Activated effector memory CD4-positive, alpha-beta T cell treated with anti-CD3 and anti-CD28 coated beads, Interleukin-2, amount 50 U/mL, for 16 hours (primary cell): ENCODE results near the gene PITPNM3.

Source experiments
- DNase-seq: peaks from one replicate; pipeline ENCODE4 v3.0.0-alpha.2; 2020

The PITPNM3 gene

GRCh38 chr17:6458460-6458950, 97.8 kb downstream of the PITPNM3 start:
- no peak for DNase-seq

- DNase-seq = no peak
These were observed 98.5 kb downstream of the PITPNM3 start for GRCh38 chr17:6457688-6458459.

GRCh38 chr17:6456914-6457687, 99.3 kb downstream of the PITPNM3 start:
- DNase-seq = no peak

- no peak for DNase-seq
These were observed 100.0 kb downstream of the PITPNM3 start for GRCh38 chr17:6456321-6456720.

- DNase-seq = peak; percentile 76
These were observed 101.0 kb downstream of the PITPNM3 start for GRCh38 chr17:6455321-6455705.

- no peak for DNase-seq
These were observed 101.6 kb downstream of the PITPNM3 start for GRCh38 chr17:6454495-6455320.

GRCh38 chr17:6453279-6454024, 102.9 kb downstream of the PITPNM3 start:
- DNase-seq = no peak

- no peak for DNase-seq
These were observed 103.7 kb downstream of the PITPNM3 start for GRCh38 chr17:6452471-6453266.

GRCh38 chr17:6450926-6451832, 105.2 kb downstream of the PITPNM3 start:
- no peak for DNase-seq

- DNase-seq = no peak
These were observed 107.0 kb downstream of the PITPNM3 start for GRCh38 chr17:6449307-6449706.

GRCh38 chr17:6448473-6448872, 107.9 kb downstream of the PITPNM3 start:
- no peak for DNase-seq

GRCh38 chr17:6446516-6447100, 109.7 kb downstream of the PITPNM3 start:
- no peak for DNase-seq

GRCh38 chr17:6444571-6445335, 111.6 kb downstream of the PITPNM3 start:
- no peak for DNase-seq

GRCh38 chr17:6443692-6444570, 112.4 kb downstream of the PITPNM3 start, which contains the start of gene PIMREG:
TSS of gene PIMREG (plus strand) at chr17:6444455. CDS start at chr17:6445111, 656 bp downstream.
- peak; percentile 97 for DNase-seq

GRCh38 chr17:6442775-6443174, 113.6 kb downstream of the PITPNM3 start:
- no peak for DNase-seq

GRCh38 chr17:6439951-6440350, 116.4 kb downstream of the PITPNM3 start:
- no peak for DNase-seq

GRCh38 chr17:6437956-6438355, 118.4 kb downstream of the PITPNM3 start:
- no peak for DNase-seq

- DNase-seq = no peak
These were observed 118.9 kb downstream of the PITPNM3 start for GRCh38 chr17:6437466-6437865.
